Suprapubic skin (tissue), 4 donors: ENCODE results near the gene PSMG3. TPM values are rescaled to one million over a fixed set of nuclear protein-coding genes. Genes with fewer than 3 reads are reported as not detected.

Experiments used
- DNase-seq, 2 donors: peaks; one replicate each; pipeline ENCODE4 v3.0.0-alpha.2; 2019; ENCODE audit warnings: low spot score in 2 of 2
- H3K27ac ChIP-seq: fragments of 200-600 bp; sonication (generic); one replicate; pipeline ENCODE4 v1.5.1; 2019
- H3K27me3 ChIP-seq: fragments of 200-600 bp; sonication (generic); one replicate; pipeline ENCODE4 v1.5.1; 2019
- H3K36me3 ChIP-seq: fragments of 200-600 bp; sonication (generic); one replicate; pipeline ENCODE4 v1.5.1; 2019
- H3K4me1 ChIP-seq: fragments of 200-600 bp; sonication (generic); one replicate; pipeline ENCODE4 v1.5.1; 2019
- H3K4me3 ChIP-seq: fragments of 200-600 bp; sonication (generic); one replicate; pipeline ENCODE4 v1.5.1; 2019; ENCODE audit warnings: mild to moderate bottlenecking
- H3K9me3 ChIP-seq: fragments of 200-600 bp; sonication (generic); one replicate; pipeline ENCODE4 v1.5.1; 2019
- EP300 ChIP-seq: sonication (generic); formaldehyde crosslinking; IDR thresholded peaks from one replicate; pipeline ENCODE4 v1.6.1; 2017; ENCODE audit warnings: antibody characterized with exemption
- POLR2A ChIP-seq, 2 donors: fragments of 450-650 bp; IDR thresholded peaks; one replicate each; pipeline ENCODE4 v1.6.1; 2017; ENCODE audit warnings: antibody characterized with exemption in 2 of 2, mild to moderate bottlenecking in 2 of 2, moderate library complexity in 2 of 2
- POLR2AphosphoS5 ChIP-seq, 3 donors: sonication (generic); formaldehyde crosslinking; IDR thresholded peaks; one replicate each; pipeline ENCODE4 v1.6.1; 2017; ENCODE audit warnings: antibody characterized with exemption in 3 of 3
- WGBS: methylation state at CpG from one replicate; pipeline ENCODE4 v1.1.5; 2018; 5-methylcytosine and 5-hydroxymethylcytosine counted together
- total RNA-seq, 4 donors: library from RNA; depleted of rRNA; stranded (reverse); fragments of >200 nt; gene quantifications; one replicate each; pipeline ENCODE4 v1.1.0, GENCODE V29; 2016
- TF ChIP-seq, protein P1 (sequence below), 2 donors: fragments of 200-600 bp in 1 of 2; fragments of 450-650 bp in 1 of 2; sonication (generic) in 1 of 2; IDR thresholded peaks; one replicate each; pipeline ENCODE4 v1.5.1; 2016 to 2019; ENCODE audit warnings: antibody characterized with exemption in 2 of 2, mild to moderate bottlenecking in 1 of 2, moderate library complexity in 1 of 2

Gene PSMG3
- total RNA-seq, 4 donors from 2014 or later, result 35.7 to 79.0 (median 62.0) TPM

DNA sequence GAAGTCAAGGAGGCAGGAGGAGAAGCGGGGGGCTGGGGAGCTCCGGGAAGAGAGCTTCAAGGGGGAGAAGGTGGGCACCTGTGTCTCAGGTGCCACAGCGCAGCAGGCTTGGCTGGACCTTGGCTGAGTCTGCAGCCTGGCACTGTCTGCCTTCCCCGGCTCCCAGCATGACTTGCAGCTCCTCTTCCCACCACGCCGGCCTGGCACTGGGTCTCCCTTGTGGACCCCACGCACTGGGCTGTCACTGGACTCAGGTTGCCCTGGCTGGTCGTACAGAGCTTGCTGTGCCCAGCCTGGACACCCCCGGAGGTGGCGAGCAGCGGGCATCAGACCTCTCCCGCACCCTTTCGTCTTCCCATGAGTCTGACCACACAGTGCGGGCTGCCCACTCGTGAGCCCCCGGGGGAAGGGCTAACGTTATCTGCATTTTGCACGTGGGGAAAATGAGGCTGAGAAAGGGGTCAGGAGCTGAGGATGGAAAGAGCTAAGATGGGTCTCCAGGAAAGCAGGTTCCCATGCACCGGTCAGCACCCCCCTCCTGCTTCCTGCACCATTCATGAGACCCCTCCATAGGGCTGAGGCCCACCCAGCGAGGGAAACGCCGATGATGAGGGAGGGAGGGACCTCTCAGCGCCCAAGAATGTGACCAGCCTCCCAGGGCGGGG is 40.3 kb upstream of the PSMG3 start:
- Histone ChIP-seq H3K4me3 (no peak overlapping the region), H3K27me3 (peaks cover 22% of the 10 kb centered on the region), H3K27ac (no peak overlapping the region), H3K4me1 (no peaks in the 10 kb centered on the region), H3K9me3 (no peaks in the 10 kb centered on the region), H3K36me3 (no peaks in the 10 kb centered on the region)
- TF ChIP-seq POLR2AphosphoS5 (IDR thresholded peaks at IDR 0.05) (no peak), POLR2A (IDR thresholded peaks at IDR 0.05) (no peak), EP300 (no peak)
- TF ChIP-seq, protein P1, sequence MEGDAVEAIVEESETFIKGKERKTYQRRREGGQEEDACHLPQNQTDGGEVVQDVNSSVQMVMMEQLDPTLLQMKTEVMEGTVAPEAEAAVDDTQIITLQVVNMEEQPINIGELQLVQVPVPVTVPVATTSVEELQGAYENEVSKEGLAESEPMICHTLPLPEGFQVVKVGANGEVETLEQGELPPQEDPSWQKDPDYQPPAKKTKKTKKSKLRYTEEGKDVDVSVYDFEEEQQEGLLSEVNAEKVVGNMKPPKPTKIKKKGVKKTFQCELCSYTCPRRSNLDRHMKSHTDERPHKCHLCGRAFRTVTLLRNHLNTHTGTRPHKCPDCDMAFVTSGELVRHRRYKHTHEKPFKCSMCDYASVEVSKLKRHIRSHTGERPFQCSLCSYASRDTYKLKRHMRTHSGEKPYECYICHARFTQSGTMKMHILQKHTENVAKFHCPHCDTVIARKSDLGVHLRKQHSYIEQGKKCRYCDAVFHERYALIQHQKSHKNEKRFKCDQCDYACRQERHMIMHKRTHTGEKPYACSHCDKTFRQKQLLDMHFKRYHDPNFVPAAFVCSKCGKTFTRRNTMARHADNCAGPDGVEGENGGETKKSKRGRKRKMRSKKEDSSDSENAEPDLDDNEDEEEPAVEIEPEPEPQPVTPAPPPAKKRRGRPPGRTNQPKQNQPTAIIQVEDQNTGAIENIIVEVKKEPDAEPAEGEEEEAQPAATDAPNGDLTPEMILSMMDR (IDR thresholded peaks at IDR 0.05), result no peak
- 76% methylated on average over 14 of the region's 24 CpGs for WGBS
- no peak for DNase-seq

DNA sequence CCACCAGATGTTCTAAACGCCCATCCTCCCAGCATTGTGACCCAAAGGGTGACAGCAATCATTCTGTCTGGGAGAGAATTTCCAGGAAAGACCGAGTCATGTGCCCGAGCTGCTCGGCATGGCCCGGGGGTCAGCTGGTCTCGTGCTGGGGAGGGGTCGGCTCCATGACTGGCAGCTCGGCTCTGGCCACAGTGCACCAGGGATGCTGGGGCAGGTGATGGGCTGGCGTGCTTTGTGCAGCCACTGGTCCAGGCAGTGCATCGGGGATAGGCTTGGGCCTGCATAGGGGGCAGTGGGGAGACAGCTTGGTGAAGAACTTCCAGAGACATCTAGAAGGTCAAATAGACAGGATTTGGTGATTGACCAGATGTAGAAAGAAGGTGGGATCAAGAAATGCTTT is 39.2 kb upstream of the PSMG3 start:
- no peak overlapping the region for H3K27ac ChIP-seq
- H3K36me3 ChIP-seq, result no peaks in the 10 kb centered on the region
- 73% methylated on average over 9 of the region's 10 CpGs for WGBS
- no peak for DNase-seq
- TF ChIP-seq POLR2A (IDR thresholded peaks at IDR 0.05), result no peak
- TF ChIP-seq, protein P1 (IDR thresholded peaks at IDR 0.05), result no peak
- H3K27me3 ChIP-seq, result peaks cover 28% of the 10 kb centered on the region
- H3K4me3 ChIP-seq, result no peak overlapping the region
- no peaks in the 10 kb centered on the region for H3K9me3 ChIP-seq
- no peaks in the 10 kb centered on the region for H3K4me1 ChIP-seq

DNA sequence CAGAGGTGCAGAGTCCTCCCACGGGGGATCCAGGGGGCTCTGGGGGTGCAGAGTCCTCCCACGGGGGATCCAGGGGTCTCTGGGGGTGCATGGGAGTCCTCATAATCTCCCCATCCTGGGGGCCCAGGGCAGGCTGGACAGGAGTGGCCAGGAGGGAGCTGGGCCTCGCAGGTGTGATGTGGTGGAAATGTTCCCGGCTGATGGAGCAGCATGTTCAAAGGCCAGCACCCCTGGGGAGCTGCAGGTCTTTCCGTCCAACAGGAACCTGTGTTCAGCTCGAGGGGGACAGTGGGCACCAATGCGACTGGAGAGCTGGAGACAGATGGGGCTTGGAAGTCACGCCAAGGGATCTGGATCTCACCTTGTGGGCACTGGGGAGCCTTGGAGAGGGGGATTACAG is 38.5 kb upstream of the PSMG3 start:
- Histone ChIP-seq H3K4me1 (no peaks in the 10 kb centered on the region), H3K36me3 (no peaks in the 10 kb centered on the region), H3K9me3 (no peaks in the 10 kb centered on the region), H3K27ac (no peak overlapping the region), H3K27me3 (peaks cover 35% of the 10 kb centered on the region), H3K4me3 (no peak overlapping the region)
- 87% methylated on average over 3 of the region's 8 CpGs for WGBS
- TF ChIP-seq EP300 (no peak), POLR2AphosphoS5 (IDR thresholded peaks at IDR 0.05) (no peak), POLR2A (IDR thresholded peaks at IDR 0.05) (no peak)
- TF ChIP-seq, protein P1 (IDR thresholded peaks at IDR 0.05), result no peak
- no peak for DNase-seq

DNA sequence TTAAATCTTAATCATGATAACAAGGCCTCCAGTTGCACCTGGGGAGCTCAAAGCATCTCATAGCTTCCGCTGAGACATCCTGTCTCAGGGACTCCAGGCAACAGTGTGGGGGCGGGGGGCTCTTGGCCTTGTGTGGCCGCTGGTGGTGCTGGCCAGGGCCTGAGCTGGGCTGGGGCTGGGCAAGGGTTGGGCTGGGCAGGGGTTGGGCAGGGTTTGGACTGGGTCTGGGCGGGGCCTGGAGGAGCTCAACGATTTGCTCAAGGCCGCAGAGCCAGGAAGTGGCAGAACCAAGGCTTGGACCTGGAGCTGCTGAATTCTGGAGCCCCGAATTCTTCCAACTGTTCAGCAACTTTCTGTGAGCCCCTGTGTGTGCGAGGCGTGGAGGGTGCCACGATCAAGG is 37.9 kb upstream of the PSMG3 start:
- Histone ChIP-seq H3K36me3 (no peaks in the 10 kb centered on the region), H3K4me3 (no peak overlapping the region), H3K9me3 (no peaks in the 10 kb centered on the region), H3K4me1 (no peaks in the 10 kb centered on the region), H3K27ac (no peak overlapping the region), H3K27me3 (peaks cover 39% of the 10 kb centered on the region)
- WGBS, result 60% methylated on average over 3 of the region's 10 CpGs
- no peak for DNase-seq
- TF ChIP-seq, protein P1 (IDR thresholded peaks at IDR 0.05), result no peak
- TF ChIP-seq EP300, result no peak
- TF ChIP-seq POLR2A (IDR thresholded peaks at IDR 0.05), result no peak
- TF ChIP-seq POLR2AphosphoS5 (IDR thresholded peaks at IDR 0.05), result no peak

DNA sequence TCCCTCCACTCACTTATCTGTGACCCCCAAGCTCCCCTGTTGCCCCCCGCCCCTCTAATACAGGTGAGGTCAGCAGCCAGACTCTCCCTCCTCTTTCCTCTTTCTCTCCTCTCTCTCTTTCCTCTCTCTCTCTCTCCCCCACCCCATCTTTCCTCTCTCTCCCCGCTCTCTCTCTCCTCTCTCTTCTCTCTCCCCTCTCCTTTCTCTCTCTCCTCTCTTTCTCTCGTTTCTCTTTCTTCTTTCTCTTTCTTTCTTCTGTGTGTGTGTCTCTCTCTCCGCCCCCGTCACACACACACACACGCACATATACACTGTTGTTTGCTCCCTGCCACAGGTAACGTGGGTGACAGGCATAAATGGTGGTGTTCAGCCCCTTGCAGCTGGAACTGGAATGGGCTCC is 37.2 kb upstream of the PSMG3 start:
- no peaks in the 10 kb centered on the region for H3K4me1 ChIP-seq
- H3K4me3 ChIP-seq, result no peak overlapping the region
- H3K27ac ChIP-seq, result no peak overlapping the region
- peaks cover 39% of the 10 kb centered on the region for H3K27me3 ChIP-seq
- 56% methylated on average over 7 of the region's 7 CpGs for WGBS
- TF ChIP-seq POLR2AphosphoS5 (IDR thresholded peaks at IDR 0.05) (no peak), POLR2A (IDR thresholded peaks at IDR 0.05) (no peak), EP300 (no peak)
- TF ChIP-seq, protein P1 (IDR thresholded peaks at IDR 0.05), result no peak
- no peaks in the 10 kb centered on the region for H3K9me3 ChIP-seq
- DNase-seq, result no peak
- no peaks in the 10 kb centered on the region for H3K36me3 ChIP-seq
